Measurements from ENCODE around the gene TMEM130. TPM values are rescaled to one million over a fixed set of nuclear protein-coding genes. Genes with fewer than 3 reads are reported as not detected.

Gene TMEM130
- total RNA-seq, 1 experiment from 2014 or later = 1.7 TPM

- Histone ChIP-seq H4K91ac (ENCODE audit: insufficient read length, low read depth, low read length) (no peak overlapping the region), H3K18ac (ENCODE audit: insufficient read length, low read depth, low read length) (no peak overlapping the region), H2AFZ (ENCODE audit: low read length) (no peak overlapping the region), H3K4me1 (ENCODE audit: insufficient read depth, low read length) (no peaks in the 10 kb centered on the region), H2BK5ac (ENCODE audit: insufficient read length, low read length) (no peak overlapping the region), H3K4me2 (ENCODE audit: insufficient read depth, insufficient read length, low read length) (peak overlapping the region; percentile 14), H3K27me3 (ENCODE audit: insufficient read depth, low read length) (no peaks in the 10 kb centered on the region; the same call in 1 of the 2 replicates), H3K23ac (ENCODE audit: insufficient read length, low read depth, low read length) (no peak overlapping the region), H2BK20ac (ENCODE audit: low read depth, low read length, poor library complexity, severe bottlenecking) (no peak overlapping the region), H2BK12ac (ENCODE audit: insufficient read length, low read depth, low read length) (no peak overlapping the region), H2AK5ac (ENCODE audit: insufficient read length, low read length) (no peak overlapping the region), H3K56ac (ENCODE audit: insufficient read length, low read depth, low read length) (no peak overlapping the region), H3K9me3 (ENCODE audit: control insufficient read depth, low read depth, low read length) (no peaks in the 10 kb centered on the region), H2BK15ac (ENCODE audit: low read depth, low read length) (no peak overlapping the region), H3T11ph (ENCODE audit: low read length) (no peak overlapping the region), H4K5ac (ENCODE audit: insufficient read length, low read depth, low read length) (no peak overlapping the region), H4K8ac (replicated peaks; ENCODE audit: insufficient read length, low read depth, low read length) (no peak overlapping the region), H3K27ac (ENCODE audit: insufficient read length, low read depth, low read length) (no peak overlapping the region), H3K23me2 (ENCODE audit: insufficient read length, low read depth, low read length, poor library complexity, severe bottlenecking) (no peaks in the 10 kb centered on the region), H3K9ac (ENCODE audit: extremely low read depth, insufficient read length, low read length) (no peak overlapping the region), H4K20me1 (ENCODE audit: control insufficient read depth, insufficient read depth, insufficient read length) (no peaks in the 10 kb centered on the region), H2BK120ac (ENCODE audit: low read depth, low read length, poor library complexity, severe bottlenecking) (no peak overlapping the region), H3K4ac (ENCODE audit: low read depth, low read length) (no peak overlapping the region), H3K79me1 (ENCODE audit: insufficient read depth, low read depth, low read length, poor library complexity, severe bottlenecking) (no peaks in the 10 kb centered on the region), H3K79me2 (ENCODE audit: insufficient read depth, low read length) (no peaks in the 10 kb centered on the region), H3K14ac (ENCODE audit: insufficient read depth, low read length) (no peak overlapping the region)
- Mint-ChIP-seq H3K4me1 (peaks cover 15 to 17% of the 10 kb centered on the region in 2 experiments), H3K36me3 (ENCODE audit: insufficient read depth in 1 of 3, low read depth in 3 of 3) (no peaks in the 10 kb centered on the region), H3K27ac (peak overlapping the region in 1 of 3 experiments; percentile 95; a peak in 2 of 7 replicates), H3K9me3 (no peaks in the 10 kb centered on the region), H3K27me3 (ENCODE audit: low read depth) (peaks cover 8% of the 10 kb centered on the region), H3K4me3 (peak overlapping the region in 1 of 2 experiments; percentile 54; a peak in 2 of 5 replicates)
- no peak for DNase-seq
- no CpG with 5 or more reads among the region's 5 CpGs for WGBS (ENCODE audit: extremely low coverage, insufficient read length, low lambda C conversion rate)
- TF ChIP-seq CTCF (conservative IDR thresholded peaks at IDR 0.05) = no peak
Observed at GRCh38 chr7:98837630-98837972, 32.2 kb downstream of the TMEM130 start.
